WTC11 (cell line): ENCODE results near the gene ZNF48. TPM values are rescaled to one million over a fixed set of nuclear protein-coding genes. Genes with fewer than 3 reads are reported as not detected.

Source experiments
- ATF1 ChIP-seq: sonication (generic); formaldehyde crosslinking; IDR thresholded peaks from 2 replicates; pipeline ENCODE4 v1.8.1; 2023; ENCODE audit warnings: mild to moderate bottlenecking, moderate library complexity, missing genetic modification reagents
- ATF6 ChIP-seq: sonication (generic); formaldehyde crosslinking; IDR thresholded peaks from 2 replicates; pipeline ENCODE4 v1.8.1; 2023; ENCODE audit warnings: mild to moderate bottlenecking, missing genetic modification reagents
- CREB1 ChIP-seq: sonication (generic); formaldehyde crosslinking; IDR thresholded peaks from 2 replicates; pipeline ENCODE4 v1.8.0; 2023; ENCODE audit warnings: mild to moderate bottlenecking, missing genetic modification reagents
- CREM ChIP-seq: sonication (generic); formaldehyde crosslinking; IDR thresholded peaks from 2 replicates; pipeline ENCODE4 v1.8.1; 2022; ENCODE audit warnings: mild to moderate bottlenecking, missing genetic modification reagents, moderate library complexity
- E2F5 ChIP-seq: sonication (generic); formaldehyde crosslinking; IDR thresholded peaks from 2 replicates; pipeline ENCODE4 v1.8.1; 2022; ENCODE audit warnings: mild to moderate bottlenecking, moderate library complexity, missing genetic modification reagents
- FOXJ3 ChIP-seq: sonication (generic); formaldehyde crosslinking; IDR thresholded peaks from 2 replicates; pipeline ENCODE4 v1.9.0; 2021; ENCODE audit warnings: missing genetic modification reagents, mild to moderate bottlenecking, borderline replicate concordance
- FOXP1 ChIP-seq: sonication (generic); formaldehyde crosslinking; IDR thresholded peaks from 2 replicates; pipeline ENCODE4 v1.8.0; 2022; ENCODE audit warnings: missing genetic modification reagents, mild to moderate bottlenecking, moderate library complexity, borderline replicate concordance
- IRF2 ChIP-seq: sonication (generic); formaldehyde crosslinking; IDR thresholded peaks from 2 replicates; pipeline ENCODE4 v1.8.0; 2022; ENCODE audit warnings: low read depth, missing genetic modification reagents, borderline replicate concordance
- MYBL2 ChIP-seq: sonication (generic); formaldehyde crosslinking; IDR thresholded peaks from 2 replicates; pipeline ENCODE4 v1.8.1; 2023; ENCODE audit warnings: mild to moderate bottlenecking, moderate library complexity, missing genetic modification reagents
- NR1H2 ChIP-seq: sonication (generic); formaldehyde crosslinking; IDR thresholded peaks from 2 replicates; pipeline ENCODE4 v1.9.0; 2021; ENCODE audit warnings: mild to moderate bottlenecking, moderate library complexity, missing genetic modification reagents
- NR2C2 ChIP-seq: sonication (generic); formaldehyde crosslinking; IDR thresholded peaks from 2 replicates; pipeline ENCODE4 v1.8.0; 2022; ENCODE audit warnings: mild to moderate bottlenecking, missing genetic modification reagents
- RORB ChIP-seq: fragments of 250-450 bp; sonication (Bioruptor Pico); IDR thresholded peaks from 2 replicates; pipeline ENCODE4 v1.9.0; 2021; ENCODE audit warnings: mild to moderate bottlenecking
- USF1 ChIP-seq: sonication (generic); formaldehyde crosslinking; IDR thresholded peaks from 2 replicates; pipeline ENCODE4 v1.8.0; 2022; ENCODE audit warnings: mild to moderate bottlenecking, missing genetic modification reagents
- ZBTB21 ChIP-seq: sonication (generic); formaldehyde crosslinking; IDR thresholded peaks from 2 replicates; pipeline ENCODE4 v1.8.1; 2023; ENCODE audit warnings: mild to moderate bottlenecking, missing genetic modification reagents, borderline replicate concordance
- ZNF317 ChIP-seq: sonication (generic); formaldehyde crosslinking; IDR thresholded peaks from 2 replicates; pipeline ENCODE4 v1.8.1; 2023; ENCODE audit warnings: low read depth, mild to moderate bottlenecking, moderate library complexity, missing genetic modification reagents, borderline replicate concordance
- ZNF416 ChIP-seq: fragments of 250-450 bp; sonication (Bioruptor Pico); IDR thresholded peaks from 2 replicates; pipeline ENCODE4 v1.9.0; 2021; ENCODE audit warnings: mild to moderate bottlenecking, inconsistent platforms
- total RNA-seq: library from RNA; stranded (reverse); gene quantifications from 3 replicates; pipeline ENCODE4 v1.2.3, GENCODE V29; 2021
- TF ChIP-seq, protein P1 (sequence below): sonication (generic); formaldehyde crosslinking; IDR thresholded peaks from 2 replicates; pipeline ENCODE4 v1.8.0; 2023; ENCODE audit warnings: missing genetic modification reagents, mild to moderate bottlenecking, borderline replicate concordance
- TF ChIP-seq, protein P2 (sequence below): fragments of 250-450 bp; sonication (Bioruptor Pico); conservative IDR thresholded peaks from 2 replicates; pipeline ENCODE4 v1.9.0; 2021; ENCODE audit warnings: mild to moderate bottlenecking
- TF ChIP-seq, protein P3 (sequence below): fragments of 250-450 bp; sonication (Bioruptor Pico); IDR thresholded peaks from 2 replicates; pipeline ENCODE4 v1.9.0; 2021; ENCODE audit warnings: mild to moderate bottlenecking
- TF ChIP-seq, protein P4 (sequence below): sonication (generic); formaldehyde crosslinking; IDR thresholded peaks from 2 replicates; pipeline ENCODE4 v1.8.0; 2022; ENCODE audit warnings: mild to moderate bottlenecking, missing genetic modification reagents
- TF ChIP-seq, protein P5 (sequence below): sonication (generic); formaldehyde crosslinking; conservative IDR thresholded peaks from 2 replicates; pipeline ENCODE4 v1.8.1; 2022; ENCODE audit warnings: mild to moderate bottlenecking, missing genetic modification reagents
- TF ChIP-seq, protein P6 (sequence below): sonication (generic); formaldehyde crosslinking; IDR thresholded peaks from 2 replicates; pipeline ENCODE4 v1.8.1; 2023; ENCODE audit warnings: mild to moderate bottlenecking, missing genetic modification reagents, moderate library complexity

The ZNF48 gene
- total RNA-seq, 1 experiment from 2014 or later = 39.3 TPM

- TF ChIP-seq, protein P1, sequence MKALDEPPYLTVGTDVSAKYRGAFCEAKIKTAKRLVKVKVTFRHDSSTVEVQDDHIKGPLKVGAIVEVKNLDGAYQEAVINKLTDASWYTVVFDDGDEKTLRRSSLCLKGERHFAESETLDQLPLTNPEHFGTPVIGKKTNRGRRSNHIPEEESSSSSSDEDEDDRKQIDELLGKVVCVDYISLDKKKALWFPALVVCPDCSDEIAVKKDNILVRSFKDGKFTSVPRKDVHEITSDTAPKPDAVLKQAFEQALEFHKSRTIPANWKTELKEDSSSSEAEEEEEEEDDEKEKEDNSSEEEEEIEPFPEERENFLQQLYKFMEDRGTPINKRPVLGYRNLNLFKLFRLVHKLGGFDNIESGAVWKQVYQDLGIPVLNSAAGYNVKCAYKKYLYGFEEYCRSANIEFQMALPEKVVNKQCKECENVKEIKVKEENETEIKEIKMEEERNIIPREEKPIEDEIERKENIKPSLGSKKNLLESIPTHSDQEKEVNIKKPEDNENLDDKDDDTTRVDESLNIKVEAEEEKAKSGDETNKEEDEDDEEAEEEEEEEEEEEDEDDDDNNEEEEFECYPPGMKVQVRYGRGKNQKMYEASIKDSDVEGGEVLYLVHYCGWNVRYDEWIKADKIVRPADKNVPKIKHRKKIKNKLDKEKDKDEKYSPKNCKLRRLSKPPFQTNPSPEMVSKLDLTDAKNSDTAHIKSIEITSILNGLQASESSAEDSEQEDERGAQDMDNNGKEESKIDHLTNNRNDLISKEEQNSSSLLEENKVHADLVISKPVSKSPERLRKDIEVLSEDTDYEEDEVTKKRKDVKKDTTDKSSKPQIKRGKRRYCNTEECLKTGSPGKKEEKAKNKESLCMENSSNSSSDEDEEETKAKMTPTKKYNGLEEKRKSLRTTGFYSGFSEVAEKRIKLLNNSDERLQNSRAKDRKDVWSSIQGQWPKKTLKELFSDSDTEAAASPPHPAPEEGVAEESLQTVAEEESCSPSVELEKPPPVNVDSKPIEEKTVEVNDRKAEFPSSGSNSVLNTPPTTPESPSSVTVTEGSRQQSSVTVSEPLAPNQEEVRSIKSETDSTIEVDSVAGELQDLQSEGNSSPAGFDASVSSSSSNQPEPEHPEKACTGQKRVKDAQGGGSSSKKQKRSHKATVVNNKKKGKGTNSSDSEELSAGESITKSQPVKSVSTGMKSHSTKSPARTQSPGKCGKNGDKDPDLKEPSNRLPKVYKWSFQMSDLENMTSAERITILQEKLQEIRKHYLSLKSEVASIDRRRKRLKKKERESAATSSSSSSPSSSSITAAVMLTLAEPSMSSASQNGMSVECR (CRISPR knock-in tag) = 0 out of 2 replicates have a peak, but pooled peaks have one; percentile 56
- TF ChIP-seq NR1H2 = no peak
- no peak for TF ChIP-seq E2F5 (CRISPR knock-in tag)
- no peak for TF ChIP-seq IRF2 (CRISPR knock-in tag)
- peak; percentile 83 for TF ChIP-seq USF1
- TF ChIP-seq FOXP1 (CRISPR knock-in tag) = peak; percentile 84
- TF ChIP-seq, protein P2, sequence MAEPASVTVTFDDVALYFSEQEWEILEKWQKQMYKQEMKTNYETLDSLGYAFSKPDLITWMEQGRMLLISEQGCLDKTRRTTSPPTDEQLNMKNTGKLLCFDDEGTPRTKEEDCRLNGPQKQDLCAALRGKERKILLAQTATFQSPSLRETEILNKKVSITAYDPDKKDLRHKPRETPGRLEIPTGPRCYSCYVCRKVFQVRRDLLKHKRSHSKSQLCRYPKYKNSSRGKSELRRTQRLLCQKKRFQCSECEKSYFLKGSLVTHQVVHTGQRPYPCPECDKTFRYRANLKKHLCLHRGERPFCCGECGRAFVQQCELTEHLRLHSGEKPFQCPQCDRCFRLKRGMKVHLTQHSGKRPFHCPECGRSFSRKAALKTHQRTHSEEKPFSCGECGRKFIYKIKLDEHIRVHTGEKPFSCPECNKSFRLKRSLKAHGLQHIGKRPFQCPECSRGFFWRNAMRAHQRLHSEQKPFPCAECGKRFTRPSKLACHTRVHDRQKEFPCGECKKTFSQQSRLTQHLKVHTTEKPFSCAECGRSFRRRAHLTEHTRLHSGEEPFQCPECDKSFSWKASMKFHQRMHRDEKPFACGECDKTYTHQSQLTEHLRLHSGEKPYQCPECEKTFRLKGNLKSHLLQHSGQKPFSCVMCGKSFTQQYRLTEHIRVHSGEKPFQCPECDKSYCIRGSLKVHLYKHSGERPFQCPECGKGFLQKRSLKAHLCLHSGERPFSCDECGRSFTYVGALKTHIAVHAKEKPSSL (CRISPR knock-in tag) = no peak
- no peak for TF ChIP-seq MYBL2 (CRISPR knock-in tag)
- TF ChIP-seq RORB (CRISPR knock-in tag) = no peak
- TF ChIP-seq FOXJ3 (CRISPR knock-in tag) = no peak
- TF ChIP-seq, protein P3, sequence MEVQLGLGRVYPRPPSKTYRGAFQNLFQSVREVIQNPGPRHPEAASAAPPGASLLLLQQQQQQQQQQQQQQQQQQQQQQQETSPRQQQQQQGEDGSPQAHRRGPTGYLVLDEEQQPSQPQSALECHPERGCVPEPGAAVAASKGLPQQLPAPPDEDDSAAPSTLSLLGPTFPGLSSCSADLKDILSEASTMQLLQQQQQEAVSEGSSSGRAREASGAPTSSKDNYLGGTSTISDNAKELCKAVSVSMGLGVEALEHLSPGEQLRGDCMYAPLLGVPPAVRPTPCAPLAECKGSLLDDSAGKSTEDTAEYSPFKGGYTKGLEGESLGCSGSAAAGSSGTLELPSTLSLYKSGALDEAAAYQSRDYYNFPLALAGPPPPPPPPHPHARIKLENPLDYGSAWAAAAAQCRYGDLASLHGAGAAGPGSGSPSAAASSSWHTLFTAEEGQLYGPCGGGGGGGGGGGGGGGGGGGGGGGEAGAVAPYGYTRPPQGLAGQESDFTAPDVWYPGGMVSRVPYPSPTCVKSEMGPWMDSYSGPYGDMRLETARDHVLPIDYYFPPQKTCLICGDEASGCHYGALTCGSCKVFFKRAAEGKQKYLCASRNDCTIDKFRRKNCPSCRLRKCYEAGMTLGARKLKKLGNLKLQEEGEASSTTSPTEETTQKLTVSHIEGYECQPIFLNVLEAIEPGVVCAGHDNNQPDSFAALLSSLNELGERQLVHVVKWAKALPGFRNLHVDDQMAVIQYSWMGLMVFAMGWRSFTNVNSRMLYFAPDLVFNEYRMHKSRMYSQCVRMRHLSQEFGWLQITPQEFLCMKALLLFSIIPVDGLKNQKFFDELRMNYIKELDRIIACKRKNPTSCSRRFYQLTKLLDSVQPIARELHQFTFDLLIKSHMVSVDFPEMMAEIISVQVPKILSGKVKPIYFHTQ (CRISPR knock-in tag) = no peak
- TF ChIP-seq, protein P4, sequence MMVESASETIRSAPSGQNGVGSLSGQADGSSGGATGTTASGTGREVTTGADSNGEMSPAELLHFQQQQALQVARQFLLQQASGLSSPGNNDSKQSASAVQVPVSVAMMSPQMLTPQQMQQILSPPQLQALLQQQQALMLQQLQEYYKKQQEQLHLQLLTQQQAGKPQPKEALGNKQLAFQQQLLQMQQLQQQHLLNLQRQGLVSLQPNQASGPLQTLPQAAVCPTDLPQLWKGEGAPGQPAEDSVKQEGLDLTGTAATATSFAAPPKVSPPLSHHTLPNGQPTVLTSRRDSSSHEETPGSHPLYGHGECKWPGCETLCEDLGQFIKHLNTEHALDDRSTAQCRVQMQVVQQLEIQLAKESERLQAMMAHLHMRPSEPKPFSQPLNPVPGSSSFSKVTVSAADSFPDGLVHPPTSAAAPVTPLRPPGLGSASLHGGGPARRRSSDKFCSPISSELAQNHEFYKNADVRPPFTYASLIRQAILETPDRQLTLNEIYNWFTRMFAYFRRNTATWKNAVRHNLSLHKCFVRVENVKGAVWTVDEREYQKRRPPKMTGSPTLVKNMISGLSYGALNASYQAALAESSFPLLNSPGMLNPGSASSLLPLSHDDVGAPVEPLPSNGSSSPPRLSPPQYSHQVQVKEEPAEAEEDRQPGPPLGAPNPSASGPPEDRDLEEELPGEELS = 0 out of 2 replicates have a peak, but pooled peaks have one; percentile 55
- TF ChIP-seq ZBTB21 (CRISPR knock-in tag) = no peak
- TF ChIP-seq ZNF317 = no peak
- TF ChIP-seq ATF6 (CRISPR knock-in tag) = no peak
- TF ChIP-seq, protein P5, sequence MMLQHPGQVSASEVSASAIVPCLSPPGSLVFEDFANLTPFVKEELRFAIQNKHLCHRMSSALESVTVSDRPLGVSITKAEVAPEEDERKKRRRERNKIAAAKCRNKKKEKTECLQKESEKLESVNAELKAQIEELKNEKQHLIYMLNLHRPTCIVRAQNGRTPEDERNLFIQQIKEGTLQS = no peak
- no peak for TF ChIP-seq ATF1
- TF ChIP-seq CREM (CRISPR knock-in tag) = no peak
- TF ChIP-seq NR2C2 = no peak; the same call in 1 of the 2 replicates
- no peak for TF ChIP-seq CREB1 (CRISPR knock-in tag)
- TF ChIP-seq ZNF416 (CRISPR knock-in tag) = no peak
- TF ChIP-seq, protein P6, sequence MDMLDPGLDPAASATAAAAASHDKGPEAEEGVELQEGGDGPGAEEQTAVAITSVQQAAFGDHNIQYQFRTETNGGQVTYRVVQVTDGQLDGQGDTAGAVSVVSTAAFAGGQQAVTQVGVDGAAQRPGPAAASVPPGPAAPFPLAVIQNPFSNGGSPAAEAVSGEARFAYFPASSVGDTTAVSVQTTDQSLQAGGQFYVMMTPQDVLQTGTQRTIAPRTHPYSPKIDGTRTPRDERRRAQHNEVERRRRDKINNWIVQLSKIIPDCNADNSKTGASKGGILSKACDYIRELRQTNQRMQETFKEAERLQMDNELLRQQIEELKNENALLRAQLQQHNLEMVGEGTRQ (CRISPR knock-in tag) = peak; percentile 64
Measured at GRCh38 chr16:30430428-30430970, 35.3 kb downstream of the ZNF48 start (continued).
